NCI-H146 treated with DMSO at 0.1 percent for 48 hours (cell line): Measurements from ENCODE around the gene SPTBN4.
A peak's percentile ranks its signal among the peaks of the same experiment; 100 is the strongest.
"Not testable (repeated sequence)": the region's sequence is repeated elsewhere in the genome, so short reads cannot be mapped to it uniquely, and the experiment has no call there.

Experiments used
- DNase-seq: peaks from one replicate; lab custom pipeline; 2025; ENCODE audit not compliant: unreplicated experiment; lab: John Stamatoyannopoulos, UW

Gene SPTBN4

GRCh38 chr19:40613690-40614621, 147.2 kb downstream of the SPTBN4 start:
- peak; percentile 29 for DNase-seq

- peak; percentile 27 for DNase-seq
Measured at GRCh38 chr19:40614622-40615411, 148.0 kb downstream of the SPTBN4 start.

GRCh38 chr19:40616178-40616577, 149.4 kb downstream of the SPTBN4 start:
- DNase-seq, result no peak

- no peak for DNase-seq
Measured at GRCh38 chr19:40616941-40617340, 150.1 kb downstream of the SPTBN4 start.

- no peak for DNase-seq
Measured at GRCh38 chr19:40617961-40618360, 151.2 kb downstream of the SPTBN4 start.

GRCh38 chr19:40619333-40620160, 152.7 kb downstream of the SPTBN4 start:
- no peak for DNase-seq

GRCh38 chr19:40620161-40620485, 153.3 kb downstream of the SPTBN4 start:
- DNase-seq, result no peak

- no peak for DNase-seq
Measured at GRCh38 chr19:40621283-40621682, 154.5 kb downstream of the SPTBN4 start.

- DNase-seq, result no peak
Measured at GRCh38 chr19:40621966-40622772, 155.4 kb downstream of the SPTBN4 start.

GRCh38 chr19:40622773-40623075, 155.9 kb downstream of the SPTBN4 start:
- DNase-seq, result no peak

GRCh38 chr19:40623403-40624251, 156.8 kb downstream of the SPTBN4 start:
- peak; percentile 92 for DNase-seq

- not testable (repeated sequence) for DNase-seq
Measured at GRCh38 chr19:40624369-40625153, 157.8 kb downstream of the SPTBN4 start.

- no peak for DNase-seq
Measured at GRCh38 chr19:40625406-40626120, 158.8 kb downstream of the SPTBN4 start.
